ENCODE measurements around the gene RANBP3L. TPM values are rescaled to one million over a fixed set of nuclear protein-coding genes. Genes with fewer than 3 reads are reported as not detected.

Gene RANBP3L
- total and polyA plus RNA-seq, 10 of the 15 experiments (the other 5 are each of a cell fraction or from before 2014, with no cell fraction given) = 0.02 to 0.29 (median 0.06) TPM; not detected in 4

DNA sequence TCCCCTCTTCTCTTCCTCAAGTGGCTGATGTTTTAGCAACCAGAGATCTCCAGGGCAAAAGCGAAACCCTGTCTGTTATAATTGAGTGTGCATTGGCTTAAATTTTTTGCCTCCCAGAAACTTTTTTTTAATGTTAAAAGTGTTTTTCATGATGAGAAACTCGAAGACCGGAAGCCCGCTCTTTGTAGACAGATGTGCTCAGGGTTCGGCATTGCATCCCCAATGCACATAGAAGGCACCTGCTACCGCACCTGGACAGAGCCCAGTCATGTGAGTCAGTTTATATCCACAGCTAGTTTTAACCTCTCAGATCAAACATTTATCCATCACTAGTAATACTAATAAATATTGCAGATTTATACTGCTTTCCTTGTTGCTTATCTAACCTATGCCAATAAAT is 40.5 kb downstream of the RANBP3L start (continued):
- TF ChIP-seq ASH2L (IDR thresholded peaks at IDR 0.05; ENCODE audit: borderline replicate concordance, low read depth) = no peak

- no peak overlapping the region for H3K4me3 ChIP-seq
- TF ChIP-seq SREBF2 (IDR thresholded peaks at IDR 0.05; ENCODE audit: low read length) (no peak), SP1 (IDR thresholded peaks at IDR 0.05; ENCODE audit: low read depth, low read length) (no peak), RB1 (IDR thresholded peaks at IDR 0.05; ENCODE audit: borderline replicate concordance) (no peak), CUX1 (IDR thresholded peaks at IDR 0.05; ENCODE audit: insufficient replicate concordance, low read depth, low read length) (no peak), DPF2 (IDR thresholded peaks at IDR 0.05) (no peak), CBX5 (IDR thresholded peaks at IDR 0.05; ENCODE audit: low read depth) (no peak), SIX5 (IDR thresholded peaks at IDR 0.05; ENCODE audit: low read depth, low read length, severe bottlenecking) (no peak), GATAD2B (conservative IDR thresholded peaks at IDR 0.05; ENCODE audit: low read depth) (no peak), BACH1 (IDR thresholded peaks at IDR 0.05; ENCODE audit: borderline replicate concordance) (no peak)
- TF ChIP-seq, protein P1, sequence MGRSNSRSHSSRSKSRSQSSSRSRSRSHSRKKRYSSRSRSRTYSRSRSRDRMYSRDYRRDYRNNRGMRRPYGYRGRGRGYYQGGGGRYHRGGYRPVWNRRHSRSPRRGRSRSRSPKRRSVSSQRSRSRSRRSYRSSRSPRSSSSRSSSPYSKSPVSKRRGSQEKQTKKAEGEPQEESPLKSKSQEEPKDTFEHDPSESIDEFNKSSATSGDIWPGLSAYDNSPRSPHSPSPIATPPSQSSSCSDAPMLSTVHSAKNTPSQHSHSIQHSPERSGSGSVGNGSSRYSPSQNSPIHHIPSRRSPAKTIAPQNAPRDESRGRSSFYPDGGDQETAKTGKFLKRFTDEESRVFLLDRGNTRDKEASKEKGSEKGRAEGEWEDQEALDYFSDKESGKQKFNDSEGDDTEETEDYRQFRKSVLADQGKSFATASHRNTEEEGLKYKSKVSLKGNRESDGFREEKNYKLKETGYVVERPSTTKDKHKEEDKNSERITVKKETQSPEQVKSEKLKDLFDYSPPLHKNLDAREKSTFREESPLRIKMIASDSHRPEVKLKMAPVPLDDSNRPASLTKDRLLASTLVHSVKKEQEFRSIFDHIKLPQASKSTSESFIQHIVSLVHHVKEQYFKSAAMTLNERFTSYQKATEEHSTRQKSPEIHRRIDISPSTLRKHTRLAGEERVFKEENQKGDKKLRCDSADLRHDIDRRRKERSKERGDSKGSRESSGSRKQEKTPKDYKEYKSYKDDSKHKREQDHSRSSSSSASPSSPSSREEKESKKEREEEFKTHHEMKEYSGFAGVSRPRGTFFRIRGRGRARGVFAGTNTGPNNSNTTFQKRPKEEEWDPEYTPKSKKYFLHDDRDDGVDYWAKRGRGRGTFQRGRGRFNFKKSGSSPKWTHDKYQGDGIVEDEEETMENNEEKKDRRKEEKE (IDR thresholded peaks at IDR 0.05) = no peak
- no peak overlapping the region for H3K27ac ChIP-seq (ENCODE audit: control insufficient read depth, insufficient read depth)
- no peaks in the 10 kb centered on the region for H3K9me3 ChIP-seq (replicated peaks; ENCODE audit: control insufficient read depth, insufficient read depth, low read length)
- no peaks in the 10 kb centered on the region for H3K4me1 ChIP-seq (ENCODE audit: control insufficient read depth, insufficient read depth, low read length)
- ATAC-seq (no peak), DNase-seq (ENCODE audit: low read depth, low spot score) (no peak), FAIRE-seq (no peak)
- in situ Hi-C loops (cut with MboI) = no loop called here
- no peaks in the 10 kb centered on the region for H3K79me2 ChIP-seq (ENCODE audit: control insufficient read depth, insufficient read depth, low read length)
- H2AFZ ChIP-seq (ENCODE audit: control insufficient read depth, low read depth, low read length) = no peak overlapping the region
- H3K4me2 ChIP-seq (ENCODE audit: control insufficient read depth, insufficient read depth) = no peak overlapping the region
- H3K9ac ChIP-seq (ENCODE audit: control insufficient read depth, insufficient read depth, low read length) = no peak overlapping the region
- ChIA-PET CTCF (interaction anchor here (0.7 to 4.8 kb wide), 2 partner anchors 12 kb away, joined by 3 to 22 read pairs; partner anchors contain the start of gene NADK2), SMC1A (ENCODE audit: uncharacterized antibody, unreplicated experiment) (interaction anchor here (0.6 to 2.8 kb wide), 4 partner anchors 11 to 174 kb away, joined by 3 to 8 read pairs (median 6); partner anchors contain the start of gene NADK2), POLR2A (no interaction called here), RAD21 (ENCODE audit: unreplicated experiment) (no interaction called here)
- H3K36me3 ChIP-seq (ENCODE audit: control insufficient read depth in 2 of 2, insufficient read depth in 2 of 2, low read length in 1 of 2) = no peaks in the 10 kb centered on the region
- H4K20me1 ChIP-seq (ENCODE audit: control insufficient read depth, insufficient read depth) = no peaks in the 10 kb centered on the region
- intact Hi-C loops (cut with micrococcal nuclease; ENCODE audit: unreplicated experiment) = no loop called here
- no peaks in the 10 kb centered on the region; a peak in 1 of 4 replicates for H3K27me3 ChIP-seq (replicated peaks in 1 of 2; ENCODE audit: control insufficient read depth in 2 of 2, insufficient read depth in 2 of 2, low read length in 1 of 2)
- BruUV-seq (replicated peaks) = no TSS peak
- WGBS (ENCODE audit: insufficient coverage, insufficient replicate concordance, low lambda C conversion rate, missing lambda C conversion rate) = 38% methylated on average over 4 of the region's 4 CpGs
Observed at GRCh38 chr5:36253575-36253974, 48.1 kb downstream of the RANBP3L start.
